Esophagus muscularis mucosa (tissue), 4 donors: ENCODE measurements around the gene KLF7. TPM values are rescaled to one million over a fixed set of nuclear protein-coding genes. Genes with fewer than 3 reads are reported as not detected.
A peak's percentile ranks its signal among the peaks of the same experiment; 100 is the strongest.

ENCODE experiments used
- DNase-seq: peaks from one replicate; pipeline ENCODE4 v3.0.0-alpha.2; 2017; ENCODE audit errors: extremely low spot score
- H3K27ac ChIP-seq, 4 donors: fragments of 200-600 bp; sonication (generic); replicated peaks in 1 of 4; 1 replicate in 3 of 4; 2 replicates in 1 of 4; pipeline ENCODE4 v1.5.1; 2016 to 2019; ENCODE audit warnings: mild to moderate bottlenecking in 1 of 4
- H3K27me3 ChIP-seq, 4 donors: fragments of 200-600 bp; sonication (generic); one replicate each; pipeline versions ENCODE4 v1.5.1 to v1.6.0; 2016 to 2019
- H3K36me3 ChIP-seq, 4 donors: fragments of 200-600 bp; sonication (generic); one replicate each; pipeline ENCODE4 v1.5.1; 2016 to 2019
- H3K4me1 ChIP-seq, 4 donors: fragments of 200-600 bp; sonication (generic); one replicate each; pipeline ENCODE4 v1.5.1; 2016 to 2019
- H3K4me3 ChIP-seq, 4 donors: fragments of 200-600 bp; sonication (generic); 1 replicate in 2 of 4; 2 replicates in 2 of 4; pipeline ENCODE4 v1.5.1; 2016 to 2019; ENCODE audit warnings: mild to moderate bottlenecking in 4 of 4, moderate library complexity in 1 of 4
- H3K9me3 ChIP-seq, 4 donors: fragments of 200-600 bp; sonication (generic); 1 replicate in 3 of 4; 2 replicates in 1 of 4; pipeline ENCODE4 v1.5.1; 2016 to 2019
- CTCF ChIP-seq, 3 experiments: fragments of 200-600 bp in 2 of 3; fragments of 450-650 bp in 1 of 3; sonication (generic) in 2 of 3; IDR thresholded peaks; one replicate each; pipeline ENCODE4 v1.5.1; 2017 to 2019; ENCODE audit warnings: antibody characterized with exemption in 3 of 3, mild to moderate bottlenecking in 2 of 3, moderate library complexity in 1 of 3
- EP300 ChIP-seq: sonication (generic); formaldehyde crosslinking; IDR thresholded peaks from one replicate; pipeline ENCODE4 v1.6.1; 2017; ENCODE audit warnings: antibody characterized with exemption
- POLR2A ChIP-seq: fragments of 450-650 bp; IDR thresholded peaks from one replicate; pipeline ENCODE4 v1.6.1; 2017; ENCODE audit warnings: antibody characterized with exemption, moderate library complexity, mild to moderate bottlenecking, low read depth
- POLR2AphosphoS5 ChIP-seq, 2 donors: sonication (generic); formaldehyde crosslinking; IDR thresholded peaks; one replicate each; pipeline ENCODE4 v1.6.1; 2017; ENCODE audit warnings: antibody characterized with exemption in 2 of 2
- WGBS: methylation state at CpG from one replicate; pipeline ENCODE4 v1.1.5; 2018; 5-methylcytosine and 5-hydroxymethylcytosine counted together
- intact Hi-C: fragments of 100-400 bp; cut with DNase I; formaldehyde crosslinking; loops from one replicate; pipeline ENCODE4 v1.15.1; 2023
- total RNA-seq, 4 donors: library from RNA; depleted of rRNA; stranded (reverse); fragments of >200 nt; gene quantifications; one replicate each; pipeline versions ENCODE4 v1.1.0 to v1.2.1, GENCODE V29; 2016

Gene KLF7
- total RNA-seq, 4 donors from 2014 or later, result 25.3 to 47.4 (median 36.9) TPM

GRCh38 chr2:207042841-207043240 lies 122.9 kb downstream of the KLF7 start:
- no peak for TF ChIP-seq CTCF (IDR thresholded peaks at IDR 0.05)
- no peak for TF ChIP-seq POLR2AphosphoS5 (IDR thresholded peaks at IDR 0.05)
- TF ChIP-seq EP300, result no peak
- TF ChIP-seq POLR2A, result no peak
- Histone ChIP-seq H3K4me3 (no peak overlapping the region), H3K27me3 (no peaks in the 10 kb centered on the region), H3K9me3 (no peaks in the 10 kb centered on the region), H3K4me1 (peaks cover 6 to 32% (median 19%) of the 10 kb centered on the region in 4 donors), H3K36me3 (no peaks in the 10 kb centered on the region), H3K27ac (no peak overlapping the region)
- intact Hi-C loops, result no loop called here
- no peak for DNase-seq
- WGBS, result 94% methylated on average over 1 of the region's 1 CpG

- Histone ChIP-seq H3K36me3 (no peaks in the 10 kb centered on the region), H3K4me1 (peaks cover 6 to 32% (median 19%) of the 10 kb centered on the region in 4 donors), H3K27me3 (no peaks in the 10 kb centered on the region), H3K9me3 (no peaks in the 10 kb centered on the region), H3K27ac (peak overlapping the region in 3 of 4 donors; percentile 19 to 46 (median 38)), H3K4me3 (peak overlapping the region; percentile 21 to 45 (median 29))
- intact Hi-C loops, result no loop called here
- WGBS, result 47% methylated on average over 9 of the region's 9 CpGs
- DNase-seq, result no peak
- no peak for TF ChIP-seq EP300
- no peak for TF ChIP-seq POLR2AphosphoS5 (IDR thresholded peaks at IDR 0.05)
- no peak for TF ChIP-seq POLR2A
- TF ChIP-seq CTCF (IDR thresholded peaks at IDR 0.05), result no peak
These were observed 123.8 kb downstream of the KLF7 start for GRCh38 chr2:207041786-207042554.

DNA sequence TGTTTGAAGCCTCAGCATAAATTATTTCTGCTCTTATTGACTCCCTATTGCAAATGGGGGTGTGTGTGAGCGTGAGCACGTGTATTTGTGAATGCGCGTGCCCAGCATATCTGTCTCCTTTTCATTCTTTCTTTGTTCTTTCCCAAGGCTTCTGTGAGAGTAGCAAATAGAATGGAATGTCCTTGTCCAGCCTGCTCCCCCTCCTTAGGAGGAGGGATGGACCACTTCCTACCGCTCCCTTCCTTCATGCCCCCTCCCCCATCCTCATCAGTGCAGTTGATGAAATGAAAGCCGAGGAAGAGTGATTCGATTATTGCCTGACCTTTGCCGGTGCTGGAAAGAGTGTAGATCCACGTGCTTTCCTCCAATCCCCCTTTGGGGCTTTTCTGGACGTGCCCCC lies 124.5 kb downstream of the KLF7 start:
- 62% methylated on average over 10 of the region's 10 CpGs for WGBS

GRCh38 chr2:207040696-207041095 lies 125.1 kb downstream of the KLF7 start:
- no peak for DNase-seq
- no peak for TF ChIP-seq CTCF (IDR thresholded peaks at IDR 0.05)
- TF ChIP-seq POLR2A, result no peak
- no peak for TF ChIP-seq POLR2AphosphoS5 (IDR thresholded peaks at IDR 0.05)
- no peak for TF ChIP-seq EP300
- H3K27me3 ChIP-seq, result no peaks in the 10 kb centered on the region
- H3K4me3 ChIP-seq, result peak overlapping the region in 1 of 4 donors; percentile 26
- no peaks in the 10 kb centered on the region for H3K36me3 ChIP-seq
- WGBS, result 79% methylated on average over 9 of the region's 9 CpGs
- intact Hi-C loops, result no loop called here
- peak overlapping the region in 1 of 4 donors; percentile 19 for H3K27ac ChIP-seq
- no peaks in the 10 kb centered on the region for H3K9me3 ChIP-seq
- H3K4me1 ChIP-seq, result peaks cover 0 to 20% (median 19%) of the 10 kb centered on the region in 4 donors

More for the DNA sequence above, 124.5 kb downstream of the KLF7 start:
- peak overlapping the region in 3 of 4 donors; percentile 19 to 46 (median 38) for H3K27ac ChIP-seq
- no peak for DNase-seq
- TF ChIP-seq CTCF (IDR thresholded peaks at IDR 0.05) (no peak), EP300 (no peak), POLR2AphosphoS5 (IDR thresholded peaks at IDR 0.05) (no peak)
- H3K36me3 ChIP-seq, result no peaks in the 10 kb centered on the region
- peaks cover 0 to 25% (median 19%) of the 10 kb centered on the region in 4 donors for H3K4me1 ChIP-seq
- intact Hi-C loops, result no loop called here
- H3K4me3 ChIP-seq, result peak overlapping the region; percentile 21 to 45 (median 29)
- H3K9me3 ChIP-seq, result no peaks in the 10 kb centered on the region
- no peaks in the 10 kb centered on the region for H3K27me3 ChIP-seq
